Stimulated activated naive B cell treated with anti-CD40 and anti-IgM and Interleukin-4, amounts not matched to agents 10 μg/mL and 1 μg/mL and 100 μg/mL, for 72 hours (primary cell): Measurements from ENCODE around the gene NLRC5.

Source experiments
- ATAC-seq, 2 donors: fragments of 150-1000 bp; cut with Tn5 transposase; replicated peaks; 2 replicates each; pipeline ENCODE4 v1.10.0; 2021; ENCODE audit warnings: moderate library complexity in 1 of 2
- DNase-seq: peaks from one replicate; pipeline ENCODE4 v3.0.0; 2021
- H3K27ac Mint-ChIP-seq: one replicate; pipeline ENCODE4 v1.8.0; 2022; ENCODE audit warnings: mild to moderate bottlenecking, mixed read lengths
- H3K27me3 Mint-ChIP-seq, 2 donors: one replicate each; pipeline ENCODE4 v1.8.0; 2022; ENCODE audit warnings: mixed read lengths in 2 of 2
- H3K36me3 Mint-ChIP-seq, 2 donors: one replicate each; pipeline ENCODE4 v1.8.0; 2022; ENCODE audit warnings: mixed read lengths in 2 of 2, mild to moderate bottlenecking in 1 of 2
- H3K4me1 Mint-ChIP-seq, 2 donors: one replicate each; pipeline ENCODE4 v1.8.0; 2022; ENCODE audit warnings: mixed read lengths in 2 of 2, mild to moderate bottlenecking in 1 of 2
- H3K4me3 Mint-ChIP-seq, 2 donors: one replicate each; pipeline ENCODE4 v1.8.0; 2022; ENCODE audit warnings: mild to moderate bottlenecking in 2 of 2, mixed read lengths in 2 of 2, moderate library complexity in 1 of 2
- H3K9me3 Mint-ChIP-seq, 2 donors: one replicate each; pipeline ENCODE4 v1.8.0; 2022; ENCODE audit warnings: mixed read lengths in 2 of 2, mild to moderate bottlenecking in 1 of 2

Gene NLRC5

GRCh38 chr16:57125969-57126368, 136.6 kb downstream of the NLRC5 start:
- peaks cover 33 to 51% of the 10 kb centered on the region in 2 donors for H3K36me3 Mint-ChIP-seq
- DNase-seq (no peak), ATAC-seq (no peak)
- no peak overlapping the region for H3K27ac Mint-ChIP-seq
- no peaks in the 10 kb centered on the region for H3K27me3 Mint-ChIP-seq
- H3K9me3 Mint-ChIP-seq, result peaks cover 0 to 4% of the 10 kb centered on the region in 2 donors
- H3K4me3 Mint-ChIP-seq, result no peak overlapping the region
- peaks cover 16 to 18% of the 10 kb centered on the region in 2 donors for H3K4me1 Mint-ChIP-seq

- ATAC-seq, result no peak
- peaks cover 0 to 4% of the 10 kb centered on the region in 2 donors for H3K9me3 Mint-ChIP-seq
- H3K27me3 Mint-ChIP-seq, result no peaks in the 10 kb centered on the region
- no peak overlapping the region for H3K4me3 Mint-ChIP-seq
- H3K36me3 Mint-ChIP-seq, result peaks cover 29 to 49% of the 10 kb centered on the region in 2 donors
- H3K4me1 Mint-ChIP-seq, result peaks cover 16 to 18% of the 10 kb centered on the region in 2 donors
- no peak overlapping the region for H3K27ac Mint-ChIP-seq
- no peak for DNase-seq
Measured at GRCh38 chr16:57126411-57126810, 137.1 kb downstream of the NLRC5 start.

GRCh38 chr16:57127037-57127763, 137.8 kb downstream of the NLRC5 start:
- Mint-ChIP-seq H3K4me3 (no peak overlapping the region), H3K27me3 (no peaks in the 10 kb centered on the region), H3K4me1 (peaks cover 22 to 23% of the 10 kb centered on the region in 2 donors), H3K27ac (no peak overlapping the region), H3K36me3 (peaks cover 28 to 54% of the 10 kb centered on the region in 2 donors), H3K9me3 (peaks cover 0 to 4% of the 10 kb centered on the region in 2 donors)
- DNase-seq, result no peak
- peak in 1 of 2 donors; percentile 40 for ATAC-seq

GRCh38 chr16:57127836-57128235, 138.5 kb downstream of the NLRC5 start:
- peaks cover 25 to 28% of the 10 kb centered on the region in 2 donors for H3K4me1 Mint-ChIP-seq
- ATAC-seq (no peak), DNase-seq (no peak)
- H3K36me3 Mint-ChIP-seq, result peaks cover 28 to 54% of the 10 kb centered on the region in 2 donors
- H3K4me3 Mint-ChIP-seq, result no peak overlapping the region
- H3K9me3 Mint-ChIP-seq, result peaks cover 0 to 4% of the 10 kb centered on the region in 2 donors
- H3K27ac Mint-ChIP-seq, result no peak overlapping the region
- H3K27me3 Mint-ChIP-seq, result no peaks in the 10 kb centered on the region

DNA sequence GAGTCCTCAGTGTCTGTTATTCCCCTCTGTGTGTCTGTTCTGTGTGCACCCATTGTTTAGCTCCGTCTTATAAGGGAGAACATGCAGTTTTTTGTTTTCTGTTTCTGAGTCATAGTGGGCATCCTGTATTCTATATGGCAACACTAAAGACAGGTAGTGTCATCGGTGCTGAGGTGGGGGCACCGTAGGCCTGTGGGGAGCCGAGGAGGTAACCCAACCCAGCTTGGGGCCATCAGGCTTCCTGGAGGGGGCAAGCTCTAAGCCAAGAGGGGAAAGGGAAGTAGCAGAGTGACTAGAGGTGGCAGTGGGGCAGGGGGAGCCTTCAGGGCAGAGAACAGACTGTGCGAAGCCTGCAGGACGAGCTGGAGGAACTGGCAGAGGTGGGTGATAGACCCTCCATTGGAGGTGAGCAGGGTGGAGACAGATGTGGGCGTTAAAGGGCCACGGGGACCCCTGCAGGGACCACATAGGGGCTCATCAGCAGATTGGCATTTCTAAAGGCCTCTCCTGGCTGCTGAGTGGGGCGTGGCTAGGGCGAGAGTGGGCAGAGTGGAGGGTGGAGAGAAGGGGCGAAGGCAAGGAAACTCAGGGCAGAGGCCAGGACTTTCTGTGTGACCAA, 139.5 kb downstream of the NLRC5 start:
- Mint-ChIP-seq H3K4me1 (peaks cover 22 to 34% of the 10 kb centered on the region in 2 donors), H3K27me3 (no peaks in the 10 kb centered on the region), H3K4me3 (no peak overlapping the region), H3K36me3 (peaks cover 27 to 54% of the 10 kb centered on the region in 2 donors), H3K9me3 (peaks cover 0 to 4% of the 10 kb centered on the region in 2 donors), H3K27ac (no peak overlapping the region)
- DNase-seq (no peak), ATAC-seq (peak in 1 of 2 donors; percentile 33)

DNA sequence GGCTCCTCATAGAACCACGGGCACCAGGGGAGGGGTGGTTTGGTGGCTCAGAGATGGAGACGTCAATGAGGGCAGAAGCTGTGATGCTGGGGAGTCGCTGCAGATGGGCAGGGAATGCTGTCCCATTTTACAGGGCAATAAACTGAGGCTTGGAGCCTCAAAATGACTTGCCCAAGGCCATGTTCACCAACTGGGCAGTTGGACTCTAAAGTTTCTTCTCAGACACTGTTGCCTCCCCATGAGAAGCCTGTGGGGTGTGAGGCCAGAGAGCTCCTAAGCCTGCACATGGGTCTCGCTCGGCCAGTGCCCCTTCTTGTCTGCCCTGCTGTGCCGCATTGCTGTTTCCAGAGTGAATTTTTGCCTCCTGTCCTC, 141.6 kb downstream of the NLRC5 start:
- no peak overlapping the region for H3K4me3 Mint-ChIP-seq
- no peaks in the 10 kb centered on the region for H3K27me3 Mint-ChIP-seq
- H3K9me3 Mint-ChIP-seq, result peaks cover 0 to 4% of the 10 kb centered on the region in 2 donors
- H3K4me1 Mint-ChIP-seq, result peaks cover 37 to 53% of the 10 kb centered on the region in 2 donors
- H3K27ac Mint-ChIP-seq, result no peak overlapping the region
- DNase-seq (no peak), ATAC-seq (no peak)
- H3K36me3 Mint-ChIP-seq, result peaks cover 19 to 42% of the 10 kb centered on the region in 2 donors

- ATAC-seq (no peak), DNase-seq (no peak)
- Mint-ChIP-seq H3K9me3 (peaks cover 0 to 3% of the 10 kb centered on the region in 2 donors), H3K27me3 (no peaks in the 10 kb centered on the region), H3K27ac (no peak overlapping the region), H3K4me1 (peaks cover 36 to 55% of the 10 kb centered on the region in 2 donors), H3K36me3 (peaks cover 17 to 37% of the 10 kb centered on the region in 2 donors), H3K4me3 (no peak overlapping the region)
Measured at GRCh38 chr16:57131351-57131970, 142.1 kb downstream of the NLRC5 start.

- Mint-ChIP-seq H3K4me3 (no peak overlapping the region), H3K36me3 (peaks cover 10 to 30% of the 10 kb centered on the region in 2 donors)
Measured at GRCh38 chr16:57132470-57132869, 143.1 kb downstream of the NLRC5 start.

DNA sequence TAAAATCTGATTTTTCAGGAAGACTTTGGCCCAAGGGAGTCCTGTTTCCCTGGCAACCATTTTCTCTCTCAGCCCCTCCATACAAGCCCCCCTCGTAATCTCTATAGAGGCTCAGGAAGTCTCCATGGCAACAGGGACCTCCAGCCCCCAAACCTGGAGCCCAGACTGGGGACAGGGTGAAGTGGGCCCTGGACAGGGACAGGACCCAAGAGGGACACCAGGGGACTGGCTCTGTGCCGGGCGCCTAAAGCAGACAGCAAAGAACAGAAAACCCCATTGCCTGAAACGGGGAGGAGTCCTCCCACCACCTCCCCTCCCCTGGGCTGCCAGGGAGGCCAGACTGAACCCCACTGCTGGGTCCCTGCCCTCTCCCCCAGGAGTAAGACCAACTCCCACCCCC, 143.7 kb downstream of the NLRC5 start:
- ATAC-seq (no peak), DNase-seq (no peak)
- H3K4me1 Mint-ChIP-seq, result peaks cover 35 to 52% of the 10 kb centered on the region in 2 donors
- H3K9me3 Mint-ChIP-seq, result no peaks in the 10 kb centered on the region
- H3K36me3 Mint-ChIP-seq, result peaks cover 9 to 29% of the 10 kb centered on the region in 2 donors
- H3K4me3 Mint-ChIP-seq, result no peak overlapping the region
- no peaks in the 10 kb centered on the region for H3K27me3 Mint-ChIP-seq
- no peak overlapping the region for H3K27ac Mint-ChIP-seq

More at GRCh38 chr16:57132470-57132869, 143.1 kb downstream of the NLRC5 start:
- Mint-ChIP-seq H3K27ac (peak overlapping the region; percentile 88), H3K9me3 (no peaks in the 10 kb centered on the region), H3K27me3 (no peaks in the 10 kb centered on the region), H3K4me1 (peaks cover 35 to 52% of the 10 kb centered on the region in 2 donors)
- DNase-seq (peak; percentile 11), ATAC-seq (peak; percentile 55 to 57)
